ENCODE data around the gene MALSU1. TPM values are rescaled to one million over a fixed set of nuclear protein-coding genes. Genes with fewer than 3 reads are reported as not detected.

MALSU1 gene
- total and polyA plus RNA-seq, 2 experiments from 2014 or later, result 61.8 to 92.6 TPM

DNA sequence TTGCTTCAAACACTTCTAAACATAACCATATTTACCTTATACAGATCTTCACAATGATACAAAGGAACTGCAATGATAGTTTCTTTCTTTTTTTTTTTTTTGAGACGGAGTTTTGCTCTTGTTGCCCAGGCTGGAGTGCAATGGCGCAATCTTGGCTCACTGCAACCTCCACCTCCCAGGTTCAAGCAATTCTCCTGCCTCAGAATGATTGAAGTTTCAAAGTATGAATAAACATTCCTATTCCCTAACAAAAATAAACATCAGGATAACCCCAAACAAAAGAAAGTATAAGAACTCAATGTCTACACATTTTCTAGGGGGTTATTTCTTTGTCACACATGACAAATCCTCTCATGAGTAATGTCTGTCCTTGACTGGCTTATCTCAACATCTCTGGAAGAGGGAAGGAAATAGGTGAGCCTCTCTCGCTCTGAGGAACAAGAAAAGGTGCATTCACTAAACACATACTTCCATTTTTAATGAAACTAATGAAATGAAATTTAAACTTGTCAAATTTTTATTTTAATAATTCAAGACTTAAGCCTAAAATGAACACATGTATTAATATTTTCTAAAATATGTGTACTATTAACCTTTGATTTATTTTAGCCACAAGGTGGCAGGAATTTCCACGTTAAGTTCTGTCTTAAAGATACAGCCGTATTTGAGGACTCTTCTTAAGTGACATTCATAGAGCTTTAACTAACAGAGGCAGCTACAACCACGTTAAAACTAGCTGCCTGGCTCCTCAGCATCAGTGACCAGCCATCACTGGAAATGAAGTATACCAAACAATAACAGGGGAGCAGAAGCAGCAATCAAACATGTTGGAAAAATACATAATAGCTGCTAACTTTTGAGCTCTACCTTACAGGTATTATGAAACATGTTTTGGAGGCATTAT, 58.3 kb downstream of the MALSU1 start:
- Histone ChIP-seq H3K9me2 (replicated peaks; ENCODE audit: insufficient read depth) (no peaks in the 10 kb centered on the region), H3K4me3 (no peak overlapping the region), H3K4me1 (ENCODE audit: insufficient read depth) (peaks cover 14% of the 10 kb centered on the region), H3K79me2 (peaks cover 74% of the 10 kb centered on the region), H3K9me3 (ENCODE audit: low read depth) (no peaks in the 10 kb centered on the region), H2AFZ (no peak overlapping the region), H4K20me1 (ENCODE audit: insufficient read depth, poor library complexity, severe bottlenecking) (no peaks in the 10 kb centered on the region), H3K27me3 (no peaks in the 10 kb centered on the region), H3K36me3 (replicated peaks; ENCODE audit: insufficient read depth, low read depth) (no peaks in the 10 kb centered on the region), H3K4me2 (peak overlapping the region; percentile 23), H3K27ac (peak overlapping the region; percentile 48)
- peak; percentile 53 for DNase-seq (ENCODE audit: low spot score)
- no peak for TF ChIP-seq EZH2 (IDR thresholded peaks at IDR 0.05; ENCODE audit: borderline replicate concordance)
- no peak for TF ChIP-seq EZH2phosphoT487 (IDR thresholded peaks at IDR 0.05; ENCODE audit: low read depth, severe bottlenecking, unreplicated experiment)
- TF ChIP-seq, protein P1, sequence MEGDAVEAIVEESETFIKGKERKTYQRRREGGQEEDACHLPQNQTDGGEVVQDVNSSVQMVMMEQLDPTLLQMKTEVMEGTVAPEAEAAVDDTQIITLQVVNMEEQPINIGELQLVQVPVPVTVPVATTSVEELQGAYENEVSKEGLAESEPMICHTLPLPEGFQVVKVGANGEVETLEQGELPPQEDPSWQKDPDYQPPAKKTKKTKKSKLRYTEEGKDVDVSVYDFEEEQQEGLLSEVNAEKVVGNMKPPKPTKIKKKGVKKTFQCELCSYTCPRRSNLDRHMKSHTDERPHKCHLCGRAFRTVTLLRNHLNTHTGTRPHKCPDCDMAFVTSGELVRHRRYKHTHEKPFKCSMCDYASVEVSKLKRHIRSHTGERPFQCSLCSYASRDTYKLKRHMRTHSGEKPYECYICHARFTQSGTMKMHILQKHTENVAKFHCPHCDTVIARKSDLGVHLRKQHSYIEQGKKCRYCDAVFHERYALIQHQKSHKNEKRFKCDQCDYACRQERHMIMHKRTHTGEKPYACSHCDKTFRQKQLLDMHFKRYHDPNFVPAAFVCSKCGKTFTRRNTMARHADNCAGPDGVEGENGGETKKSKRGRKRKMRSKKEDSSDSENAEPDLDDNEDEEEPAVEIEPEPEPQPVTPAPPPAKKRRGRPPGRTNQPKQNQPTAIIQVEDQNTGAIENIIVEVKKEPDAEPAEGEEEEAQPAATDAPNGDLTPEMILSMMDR (IDR thresholded peaks at IDR 0.05; ENCODE audit: poor library complexity), result peak; percentile 68
- 25% methylated on average over 6 of the region's 6 CpGs for WGBS (ENCODE audit: low lambda C conversion rate, missing lambda C conversion rate)

DNA sequence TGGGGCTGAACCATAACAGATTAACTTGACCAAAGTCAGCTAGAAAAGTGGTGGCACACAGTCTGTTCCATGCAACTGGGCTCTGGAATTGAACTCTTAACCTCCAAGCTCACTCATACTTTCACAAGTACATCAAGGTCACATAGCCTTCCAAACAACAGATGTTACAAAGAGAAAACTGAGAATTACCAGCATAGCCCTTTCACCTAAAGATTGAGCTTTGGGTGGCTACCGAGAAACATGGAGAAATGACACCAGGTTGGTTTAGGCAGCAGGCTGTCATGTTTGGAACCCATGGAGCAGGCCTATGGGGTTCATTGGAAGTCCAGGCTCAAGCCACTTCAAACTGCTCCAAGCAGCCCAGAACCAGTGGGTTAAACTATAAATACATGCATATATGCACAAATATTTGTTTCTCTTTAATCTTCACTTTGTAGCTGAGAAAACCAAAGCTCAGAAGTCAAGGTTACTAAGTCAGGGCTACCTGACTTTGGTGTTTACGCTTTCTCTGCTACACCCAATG, 59.1 kb downstream of the MALSU1 start:
- H3K4me1 ChIP-seq (ENCODE audit: insufficient read depth), result peaks cover 14% of the 10 kb centered on the region
- no peaks in the 10 kb centered on the region for H4K20me1 ChIP-seq (ENCODE audit: insufficient read depth, poor library complexity, severe bottlenecking)
- H2AFZ ChIP-seq, result no peak overlapping the region
- peak overlapping the region; percentile 48 for H3K27ac ChIP-seq
- H3K27me3 ChIP-seq, result no peaks in the 10 kb centered on the region
- H3K9me3 ChIP-seq (ENCODE audit: low read depth), result no peaks in the 10 kb centered on the region
- H3K4me2 ChIP-seq, result peak overlapping the region; percentile 23
- H3K9me2 ChIP-seq (replicated peaks; ENCODE audit: insufficient read depth), result no peaks in the 10 kb centered on the region
- WGBS (ENCODE audit: low lambda C conversion rate, missing lambda C conversion rate), result 96% methylated on average over 2 of the region's 2 CpGs
- peaks cover 81% of the 10 kb centered on the region for H3K79me2 ChIP-seq
- DNase-seq (ENCODE audit: low spot score), result no peak
- no peaks in the 10 kb centered on the region for H3K36me3 ChIP-seq (replicated peaks; ENCODE audit: insufficient read depth, low read depth)
- TF ChIP-seq, protein P1 (IDR thresholded peaks at IDR 0.05; ENCODE audit: poor library complexity), result no peak
- no peak for TF ChIP-seq EZH2 (IDR thresholded peaks at IDR 0.05; ENCODE audit: borderline replicate concordance)
- TF ChIP-seq EZH2phosphoT487 (IDR thresholded peaks at IDR 0.05; ENCODE audit: low read depth, severe bottlenecking, unreplicated experiment), result no peak
- no peak overlapping the region for H3K4me3 ChIP-seq

Other genes starting within 250 kb of the MALSU1 start
- gene KLHL7, start 193.6 kb upstream of the MALSU1 start, total RNA-seq, result 39.4 and 42.5 TPM in 2 replicates
- 26.3 and 30.7 TPM in 2 replicates for gene KLHL7, start 193.6 kb upstream of the MALSU1 start, polyA plus RNA-seq
- 34.6 and 47.9 TPM in 2 replicates for gene NUP42, start 117.3 kb upstream of the MALSU1 start, total RNA-seq
- 21.9 and 23.6 TPM in 2 replicates for gene NUP42, start 117.3 kb upstream of the MALSU1 start, polyA plus RNA-seq
- 30.5 and 32.1 TPM in 2 replicates for gene GPNMB, start 52.6 kb upstream of the MALSU1 start, total RNA-seq
- 27.9 and 36.3 TPM in 2 replicates for gene GPNMB, start 52.6 kb upstream of the MALSU1 start, polyA plus RNA-seq
- gene IGF2BP3, start 171.2 kb downstream of the MALSU1 start, total RNA-seq, result 73.1 and 75.7 TPM in 2 replicates
- 28.9 and 31.1 TPM in 2 replicates for gene IGF2BP3, start 171.2 kb downstream of the MALSU1 start, polyA plus RNA-seq
- gene TRA2A, start 232.6 kb downstream of the MALSU1 start, total RNA-seq, result 41.0 and 57.2 TPM in 2 replicates
- gene TRA2A, start 232.6 kb downstream of the MALSU1 start, polyA plus RNA-seq, result 55.4 and 57.1 TPM in 2 replicates

Measured in hepatocyte (in vitro differentiated cells).